ENCODE results near the gene EIF2S3. TPM values are rescaled to one million over a fixed set of nuclear protein-coding genes. Genes with fewer than 3 reads are reported as not detected.

EIF2S3 gene
- total and polyA plus RNA-seq, 2 of the 4 experiments (the other 2 are of a cell fraction), result 97.9 to 416 TPM

DNA sequence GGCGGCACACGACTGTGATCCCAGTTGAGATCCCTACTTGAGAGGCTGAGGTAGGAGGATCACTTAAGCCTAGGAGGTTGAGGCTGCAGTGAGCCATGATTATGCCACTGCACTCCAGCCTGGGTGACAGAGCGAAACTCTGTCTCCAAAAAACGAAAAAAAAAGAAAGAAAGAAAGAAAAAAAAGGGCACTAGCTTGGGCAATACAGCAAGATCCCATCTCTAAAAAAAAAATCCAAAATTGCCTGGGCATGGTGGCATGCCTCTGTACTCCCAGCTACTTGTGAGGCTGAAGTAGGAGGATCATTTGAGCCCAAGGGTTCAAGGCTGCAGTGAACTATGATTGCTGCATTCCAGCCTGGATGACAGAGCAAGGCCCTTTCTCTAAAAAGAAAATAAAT, 17.0 kb upstream of the EIF2S3 start:
- Histone ChIP-seq H3K4me1 (ENCODE audit: control insufficient read depth, insufficient read depth, low read length) (no peaks in the 10 kb centered on the region), H2AK9ac (replicated peaks; ENCODE audit: low read depth, low read length, poor library complexity) (no peak overlapping the region), H2BK120ac (ENCODE audit: low read depth, low read length) (no peak overlapping the region), H2BK5ac (ENCODE audit: low read depth, low read length, poor library complexity, severe bottlenecking) (no peak overlapping the region), H3K23ac (ENCODE audit: low read depth, low read length) (no peak overlapping the region), H3K27me3 (ENCODE audit: control insufficient read depth, insufficient read depth, low read length) (peaks cover 6% of the 10 kb centered on the region; the same call in 1 of the 2 replicates), H2BK20ac (ENCODE audit: low read depth, low read length) (no peak overlapping the region), H4K20me1 (ENCODE audit: insufficient read depth, low read length) (no peaks in the 10 kb centered on the region), H3K27ac (ENCODE audit: insufficient read depth, low read length) (no peak overlapping the region), H3K4ac (ENCODE audit: low read depth, low read length) (no peak overlapping the region), H2BK15ac (ENCODE audit: low read depth, low read length) (no peak overlapping the region), H3K4me3 (ENCODE audit: insufficient read depth, low read depth, low read length) (no peak overlapping the region), H4K8ac (ENCODE audit: low read depth in 2 of 2, low read length in 2 of 2) (no peak overlapping the region), H3K4me2 (ENCODE audit: low read depth, low read length) (no peak overlapping the region), H3K18ac (ENCODE audit: low read depth, low read length) (no peak overlapping the region), H3K9ac (ENCODE audit: low read depth, low read length) (no peak overlapping the region), H3K9me3 (ENCODE audit: control insufficient read depth, insufficient read depth, low read length) (no peaks in the 10 kb centered on the region), H3K9me1 (ENCODE audit: insufficient read depth, low read length) (no peaks in the 10 kb centered on the region), H3K79me1 (ENCODE audit: low read depth in 1 of 2, low read length in 2 of 2) (no peaks in the 10 kb centered on the region), H4K91ac (ENCODE audit: insufficient read depth, low read depth, low read length) (no peak overlapping the region), H3K56ac (ENCODE audit: extremely low read depth, insufficient read depth, low read length) (no peak overlapping the region), H2AFZ (replicated peaks; ENCODE audit: low read length, poor library complexity) (no peak overlapping the region), H4K5ac (ENCODE audit: low read depth, low read length) (no peak overlapping the region), H3K14ac (replicated peaks; ENCODE audit: low read depth, low read length) (no peak overlapping the region), H3K36me3 (ENCODE audit: control insufficient read depth, insufficient read depth, low read length) (no peaks in the 10 kb centered on the region), H2AK5ac (ENCODE audit: low read depth, low read length) (no peak overlapping the region)
- no TSS peak for BruUV-seq (replicated peaks)
- TF ChIP-seq, protein P1, sequence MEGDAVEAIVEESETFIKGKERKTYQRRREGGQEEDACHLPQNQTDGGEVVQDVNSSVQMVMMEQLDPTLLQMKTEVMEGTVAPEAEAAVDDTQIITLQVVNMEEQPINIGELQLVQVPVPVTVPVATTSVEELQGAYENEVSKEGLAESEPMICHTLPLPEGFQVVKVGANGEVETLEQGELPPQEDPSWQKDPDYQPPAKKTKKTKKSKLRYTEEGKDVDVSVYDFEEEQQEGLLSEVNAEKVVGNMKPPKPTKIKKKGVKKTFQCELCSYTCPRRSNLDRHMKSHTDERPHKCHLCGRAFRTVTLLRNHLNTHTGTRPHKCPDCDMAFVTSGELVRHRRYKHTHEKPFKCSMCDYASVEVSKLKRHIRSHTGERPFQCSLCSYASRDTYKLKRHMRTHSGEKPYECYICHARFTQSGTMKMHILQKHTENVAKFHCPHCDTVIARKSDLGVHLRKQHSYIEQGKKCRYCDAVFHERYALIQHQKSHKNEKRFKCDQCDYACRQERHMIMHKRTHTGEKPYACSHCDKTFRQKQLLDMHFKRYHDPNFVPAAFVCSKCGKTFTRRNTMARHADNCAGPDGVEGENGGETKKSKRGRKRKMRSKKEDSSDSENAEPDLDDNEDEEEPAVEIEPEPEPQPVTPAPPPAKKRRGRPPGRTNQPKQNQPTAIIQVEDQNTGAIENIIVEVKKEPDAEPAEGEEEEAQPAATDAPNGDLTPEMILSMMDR (conservative IDR thresholded peaks at IDR 0.05; ENCODE audit: low read depth, low read length), result no peak
- no peak for TF ChIP-seq RCOR1 (IDR thresholded peaks at IDR 0.05; ENCODE audit: insufficient replicate concordance, low read length)
- no peak for TF ChIP-seq MAZ (IDR thresholded peaks at IDR 0.05; ENCODE audit: borderline replicate concordance, low read depth, low read length)
- TF ChIP-seq RAD21 (IDR thresholded peaks at IDR 0.05; ENCODE audit: low read length), result no peak
- no peak for TF ChIP-seq FOS (IDR thresholded peaks at IDR 0.05; ENCODE audit: low read depth, low read length)
- no peak for TF ChIP-seq MAFK (IDR thresholded peaks at IDR 0.05; ENCODE audit: low read depth, low read length)
- no peak for TF ChIP-seq RFX5 (IDR thresholded peaks at IDR 0.05; ENCODE audit: low read depth, low read length)
- no peak for TF ChIP-seq MXI1 (IDR thresholded peaks at IDR 0.05; ENCODE audit: borderline replicate concordance, low read depth, low read length)
- TF ChIP-seq, protein P2, sequence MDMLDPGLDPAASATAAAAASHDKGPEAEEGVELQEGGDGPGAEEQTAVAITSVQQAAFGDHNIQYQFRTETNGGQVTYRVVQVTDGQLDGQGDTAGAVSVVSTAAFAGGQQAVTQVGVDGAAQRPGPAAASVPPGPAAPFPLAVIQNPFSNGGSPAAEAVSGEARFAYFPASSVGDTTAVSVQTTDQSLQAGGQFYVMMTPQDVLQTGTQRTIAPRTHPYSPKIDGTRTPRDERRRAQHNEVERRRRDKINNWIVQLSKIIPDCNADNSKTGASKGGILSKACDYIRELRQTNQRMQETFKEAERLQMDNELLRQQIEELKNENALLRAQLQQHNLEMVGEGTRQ (IDR thresholded peaks at IDR 0.05; ENCODE audit: low read depth, low read length), result no peak
- TF ChIP-seq, protein P3, sequence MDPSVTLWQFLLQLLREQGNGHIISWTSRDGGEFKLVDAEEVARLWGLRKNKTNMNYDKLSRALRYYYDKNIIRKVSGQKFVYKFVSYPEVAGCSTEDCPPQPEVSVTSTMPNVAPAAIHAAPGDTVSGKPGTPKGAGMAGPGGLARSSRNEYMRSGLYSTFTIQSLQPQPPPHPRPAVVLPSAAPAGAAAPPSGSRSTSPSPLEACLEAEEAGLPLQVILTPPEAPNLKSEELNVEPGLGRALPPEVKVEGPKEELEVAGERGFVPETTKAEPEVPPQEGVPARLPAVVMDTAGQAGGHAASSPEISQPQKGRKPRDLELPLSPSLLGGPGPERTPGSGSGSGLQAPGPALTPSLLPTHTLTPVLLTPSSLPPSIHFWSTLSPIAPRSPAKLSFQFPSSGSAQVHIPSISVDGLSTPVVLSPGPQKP (IDR thresholded peaks at IDR 0.05; ENCODE audit: borderline replicate concordance, low read depth, low read length), result no peak
- no peak for TF ChIP-seq POLR2A (IDR thresholded peaks at IDR 0.05; ENCODE audit: low read depth, low read length)
- TF ChIP-seq NFE2L2 (IDR thresholded peaks at IDR 0.05; ENCODE audit: low read depth, low read length), result no peak
- no peak for TF ChIP-seq SMC3 (IDR thresholded peaks at IDR 0.05; ENCODE audit: low read depth, low read length)
- TF ChIP-seq CEBPB (IDR thresholded peaks at IDR 0.05; ENCODE audit: low read depth, low read length), result no peak
- TF ChIP-seq CHD1 (IDR thresholded peaks at IDR 0.05; ENCODE audit: low read depth, low read length), result no peak
- no peak for TF ChIP-seq BHLHE40 (IDR thresholded peaks at IDR 0.05; ENCODE audit: low read depth, low read length)
- DNase-seq, result no peak
- CTCF ChIA-PET, result interaction anchor here (0.6 kb wide), 1 partner anchor 1812 kb away, joined by 3 read pairs; no protein-coding TSS in a partner anchor
- dilution Hi-C loops (cut with HindIII; ENCODE audit: low sequenced_read_pairs, unreplicated experiment), result no loop called here
- POLR2A ChIA-PET (ENCODE audit: unreplicated experiment), result no interaction called here
- intact Hi-C loops (cut with micrococcal nuclease), result no loop called here
- no CpG with 5 or more reads among the region's 4 CpGs for WGBS, 2 experiments (ENCODE audit: extremely low coverage in 2 of 2, insufficient read length in 1 of 2)
- in situ Hi-C loops (cut with MboI; ENCODE audit: low sequenced_read_pairs), result no loop called here
- ATAC-seq (ENCODE audit: low read depth), result no peak
